NT2/D1 (cell line): ENCODE data around the gene SCAPER.

Experiments used
- YY1 ChIP-seq: IDR thresholded peaks from 2 replicates; pipeline ENCODE4 v1.6.1; 2011; ENCODE audit not compliant: insufficient read length, insufficient read depth
- ZNF274 ChIP-seq: IDR thresholded peaks from 2 replicates; pipeline ENCODE4 v1.6.1; 2011; ENCODE audit warnings: mild to moderate bottlenecking, low read depth, low read length

DNA sequence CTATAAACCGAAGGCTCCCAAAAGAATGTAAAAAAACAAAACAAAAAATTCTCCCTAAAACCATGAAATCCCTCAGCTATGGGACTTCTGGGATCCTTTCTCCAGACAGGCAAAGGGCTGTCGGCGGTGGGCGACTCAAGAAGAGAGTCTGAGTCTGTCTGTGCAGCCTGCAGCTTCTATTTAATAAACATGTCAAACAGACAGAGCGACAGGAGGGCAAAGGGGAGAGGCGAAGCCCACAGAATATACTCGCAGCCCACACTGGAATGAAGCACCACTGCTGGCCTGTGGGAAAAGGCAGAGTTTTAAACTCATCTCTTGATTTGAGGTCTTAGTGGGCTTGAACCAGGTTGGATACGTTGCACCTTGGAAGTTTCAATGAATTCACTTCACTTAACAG is 528.3 kb downstream of the SCAPER start:
- TF ChIP-seq YY1: no peak
- TF ChIP-seq ZNF274: no peak
